WTC11 (cell line): Measurements from ENCODE around the gene MYO5B. TPM values are rescaled to one million over a fixed set of nuclear protein-coding genes. Genes with fewer than 3 reads are reported as not detected.

Source experiments
- ATAC-seq: fragments of 200-7000 bp; cut with Tn5 transposase; 2 replicates; pipeline ENCODE4 v1.10.0; 2021; ENCODE audit warnings: mild to moderate bottlenecking, moderate library complexity
- CTCF ChIA-PET: fragments of 300-600 bp; sonication (Branson Sonifier 250); formaldehyde crosslinking; loops from one replicate; lab custom pipeline; 2021; ENCODE audit warnings: antibody characterized with exemption; lab: Charles Lee
- POLR2A ChIA-PET: fragments of 350-600 bp; sonication (Branson Sonifier 250); formaldehyde crosslinking; loops from one replicate; lab custom pipeline; 2021; ENCODE audit warnings: antibody characterized with exemption; lab: Charles Lee
- DNase-seq: peaks from one replicate; pipeline ENCODE4 v3.0.0; 2021; ENCODE audit warnings: low spot score
- H3K27ac Mint-ChIP-seq: 2 replicates; pipeline ENCODE4 v1.8.0; 2021; ENCODE audit warnings: mixed read lengths
- H3K27me3 Mint-ChIP-seq: 2 replicates; pipeline ENCODE4 v1.8.0; 2021; ENCODE audit warnings: low read depth, mild to moderate bottlenecking, moderate library complexity, mixed read lengths
- H3K36me3 Mint-ChIP-seq: 2 replicates; pipeline ENCODE4 v1.8.0; 2021; ENCODE audit warnings: mixed read lengths
- H3K4me1 Mint-ChIP-seq: 2 replicates; pipeline ENCODE4 v1.8.0; 2022; ENCODE audit warnings: mixed read lengths
- H3K4me3 Mint-ChIP-seq: 2 replicates; pipeline ENCODE4 v1.8.0; 2021; ENCODE audit warnings: mild to moderate bottlenecking, moderate library complexity, mixed read lengths
- H3K9me3 Mint-ChIP-seq: 2 replicates; pipeline ENCODE4 v1.8.0; 2021; ENCODE audit warnings: mixed read lengths
- CREB1 ChIP-seq: sonication (generic); formaldehyde crosslinking; IDR thresholded peaks from 2 replicates; pipeline ENCODE4 v1.8.0; 2023; ENCODE audit warnings: mild to moderate bottlenecking, missing genetic modification reagents
- ETV6 ChIP-seq: sonication (generic); formaldehyde crosslinking; IDR thresholded peaks from 2 replicates; pipeline ENCODE4 v1.8.1; 2022; ENCODE audit warnings: mild to moderate bottlenecking, missing genetic modification reagents
- FOXK1 ChIP-seq: sonication (generic); formaldehyde crosslinking; IDR thresholded peaks from 2 replicates; pipeline ENCODE4 v1.8.0; 2022; ENCODE audit warnings: mild to moderate bottlenecking, moderate library complexity, missing genetic modification reagents
- JUN ChIP-seq: sonication (generic); formaldehyde crosslinking; IDR thresholded peaks from 2 replicates; pipeline ENCODE4 v1.8.0; 2023; ENCODE audit warnings: mild to moderate bottlenecking, missing genetic modification reagents
- KAT7 ChIP-seq: sonication (generic); formaldehyde crosslinking; IDR thresholded peaks from 2 replicates; pipeline ENCODE4 v1.8.1; 2023; ENCODE audit warnings: missing genetic modification reagents, mild to moderate bottlenecking, borderline replicate concordance
- NFE2L1 ChIP-seq: sonication (generic); formaldehyde crosslinking; IDR thresholded peaks from 2 replicates; pipeline ENCODE4 v1.8.1; 2023; ENCODE audit warnings: missing genetic modification reagents
- NR2C2 ChIP-seq: sonication (generic); formaldehyde crosslinking; IDR thresholded peaks from 2 replicates; pipeline ENCODE4 v1.8.0; 2022; ENCODE audit warnings: mild to moderate bottlenecking, missing genetic modification reagents
- ZNF219 ChIP-seq: sonication (generic); formaldehyde crosslinking; IDR thresholded peaks from 2 replicates; pipeline ENCODE4 v1.8.0; 2023; ENCODE audit warnings: missing genetic modification reagents, mild to moderate bottlenecking, borderline replicate concordance
- ZNF232 ChIP-seq: sonication (generic); formaldehyde crosslinking; IDR thresholded peaks from 2 replicates; pipeline ENCODE4 v1.8.0; 2022; ENCODE audit warnings: mild to moderate bottlenecking, missing genetic modification reagents
- ZNF263 ChIP-seq: sonication (generic); formaldehyde crosslinking; IDR thresholded peaks from 2 replicates; pipeline ENCODE4 v1.8.1; 2022; ENCODE audit warnings: low read depth, mild to moderate bottlenecking, moderate library complexity, missing genetic modification reagents
- total RNA-seq: library from RNA; stranded (reverse); gene quantifications from 3 replicates; pipeline ENCODE4 v1.2.3, GENCODE V29; 2021
- TF ChIP-seq, protein P1 (sequence below): sonication (generic); formaldehyde crosslinking; IDR thresholded peaks from 2 replicates; pipeline ENCODE4 v1.8.0; 2023; ENCODE audit warnings: missing genetic modification reagents
- TF ChIP-seq, protein P2 (sequence below): sonication (generic); formaldehyde crosslinking; IDR thresholded peaks from 2 replicates; pipeline ENCODE4 v1.8.0; 2022; ENCODE audit warnings: mild to moderate bottlenecking, missing genetic modification reagents
- TF ChIP-seq, protein P3 (sequence below): fragments of 250-450 bp; sonication (Bioruptor Pico); IDR thresholded peaks from 2 replicates; pipeline ENCODE4 v2.1.2; 2022; ENCODE audit warnings: mild to moderate bottlenecking, moderate library complexity
- TF ChIP-seq, protein P4 (sequence below): fragments of 250-450 bp; sonication (Bioruptor Pico); IDR thresholded peaks from 2 replicates; pipeline ENCODE4 v1.9.0; 2021; ENCODE audit warnings: moderate library complexity, mild to moderate bottlenecking, inconsistent platforms, borderline replicate concordance
- TF ChIP-seq, protein P5 (sequence below): sonication (generic); formaldehyde crosslinking; IDR thresholded peaks from 2 replicates; pipeline ENCODE4 v1.8.1; 2023; ENCODE audit warnings: mild to moderate bottlenecking, missing genetic modification reagents
- TF ChIP-seq, protein P6 (sequence below): sonication (generic); formaldehyde crosslinking; IDR thresholded peaks from 2 replicates; pipeline ENCODE4 v1.8.1; 2022; ENCODE audit warnings: mild to moderate bottlenecking, missing genetic modification reagents, moderate library complexity, borderline replicate concordance
- TF ChIP-seq, protein P7 (sequence below): sonication (generic); formaldehyde crosslinking; IDR thresholded peaks from 2 replicates; pipeline ENCODE4 v1.8.1; 2023; ENCODE audit warnings: mild to moderate bottlenecking, missing genetic modification reagents, moderate library complexity
- TF ChIP-seq, protein P8 (sequence below): fragments of 250-450 bp; sonication (Bioruptor Pico); IDR thresholded peaks from 2 replicates; pipeline ENCODE4 v1.8.0; 2021; ENCODE audit warnings: mild to moderate bottlenecking

MYO5B gene
- total RNA-seq, 1 experiment from 2014 or later, result 8.7 TPM

DNA sequence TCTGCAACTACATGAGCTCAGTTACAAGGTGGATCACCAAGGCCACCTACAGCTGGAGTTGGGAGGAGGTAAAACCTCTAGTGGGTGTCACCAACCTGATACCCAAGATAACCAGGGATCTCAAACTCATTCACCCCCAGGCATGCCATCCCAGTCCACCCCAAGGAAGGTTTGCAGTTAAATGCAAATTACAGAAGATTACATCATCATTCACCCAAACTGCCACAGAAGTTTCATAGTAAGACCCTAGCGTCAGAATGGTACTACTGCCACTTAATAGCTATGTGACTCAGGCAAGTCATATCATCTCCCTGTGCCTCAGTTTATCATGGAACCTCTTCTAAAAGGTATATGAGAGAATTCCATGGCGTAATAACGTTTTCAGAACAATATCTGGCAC, 111.2 kb downstream of the MYO5B start:
- ATAC-seq (no peak), DNase-seq (no peak)
- Mint-ChIP-seq H3K36me3 (no peaks in the 10 kb centered on the region), H3K4me1 (no peaks in the 10 kb centered on the region), H3K4me3 (no peak overlapping the region), H3K27ac (no peak overlapping the region), H3K27me3 (no peaks in the 10 kb centered on the region), H3K9me3 (no peaks in the 10 kb centered on the region)
- ChIA-PET CTCF (no interaction called here), POLR2A (no interaction called here)
- TF ChIP-seq, protein P1, sequence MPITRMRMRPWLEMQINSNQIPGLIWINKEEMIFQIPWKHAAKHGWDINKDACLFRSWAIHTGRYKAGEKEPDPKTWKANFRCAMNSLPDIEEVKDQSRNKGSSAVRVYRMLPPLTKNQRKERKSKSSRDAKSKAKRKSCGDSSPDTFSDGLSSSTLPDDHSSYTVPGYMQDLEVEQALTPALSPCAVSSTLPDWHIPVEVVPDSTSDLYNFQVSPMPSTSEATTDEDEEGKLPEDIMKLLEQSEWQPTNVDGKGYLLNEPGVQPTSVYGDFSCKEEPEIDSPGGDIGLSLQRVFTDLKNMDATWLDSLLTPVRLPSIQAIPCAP (CRISPR knock-in tag), result no peak
- TF ChIP-seq, protein P2, sequence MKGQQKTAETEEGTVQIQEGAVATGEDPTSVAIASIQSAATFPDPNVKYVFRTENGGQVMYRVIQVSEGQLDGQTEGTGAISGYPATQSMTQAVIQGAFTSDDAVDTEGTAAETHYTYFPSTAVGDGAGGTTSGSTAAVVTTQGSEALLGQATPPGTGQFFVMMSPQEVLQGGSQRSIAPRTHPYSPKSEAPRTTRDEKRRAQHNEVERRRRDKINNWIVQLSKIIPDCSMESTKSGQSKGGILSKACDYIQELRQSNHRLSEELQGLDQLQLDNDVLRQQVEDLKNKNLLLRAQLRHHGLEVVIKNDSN (CRISPR knock-in tag), result no peak
- TF ChIP-seq, protein P3, sequence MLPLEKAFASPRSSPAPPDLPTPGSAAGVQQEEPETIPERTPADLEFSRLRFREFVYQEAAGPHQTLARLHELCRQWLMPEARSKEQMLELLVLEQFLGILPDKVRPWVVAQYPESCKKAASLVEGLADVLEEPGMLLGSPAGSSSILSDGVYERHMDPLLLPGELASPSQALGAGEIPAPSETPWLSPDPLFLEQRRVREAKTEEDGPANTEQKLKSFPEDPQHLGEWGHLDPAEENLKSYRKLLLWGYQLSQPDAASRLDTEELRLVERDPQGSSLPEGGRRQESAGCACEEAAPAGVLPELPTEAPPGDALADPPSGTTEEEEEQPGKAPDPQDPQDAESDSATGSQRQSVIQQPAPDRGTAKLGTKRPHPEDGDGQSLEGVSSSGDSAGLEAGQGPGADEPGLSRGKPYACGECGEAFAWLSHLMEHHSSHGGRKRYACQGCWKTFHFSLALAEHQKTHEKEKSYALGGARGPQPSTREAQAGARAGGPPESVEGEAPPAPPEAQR (CRISPR knock-in tag), result no peak
- TF ChIP-seq, protein P4, sequence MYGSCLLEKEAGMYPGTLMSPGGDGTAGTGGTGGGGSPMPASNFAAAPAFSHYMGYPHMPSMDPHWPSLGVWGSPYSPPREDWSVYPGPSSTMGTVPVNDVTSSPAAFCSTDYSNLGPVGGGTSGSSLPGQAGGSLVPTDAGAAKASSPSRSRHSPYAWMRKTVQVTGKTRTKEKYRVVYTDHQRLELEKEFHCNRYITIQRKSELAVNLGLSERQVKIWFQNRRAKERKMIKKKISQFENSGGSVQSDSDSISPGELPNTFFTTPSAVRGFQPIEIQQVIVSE (CRISPR knock-in tag), result no peak
- TF ChIP-seq ZNF219 (CRISPR knock-in tag) (no peak), NFE2L1 (CRISPR knock-in tag) (no peak), ZNF263 (CRISPR knock-in tag) (no peak), CREB1 (CRISPR knock-in tag) (no peak), FOXK1 (CRISPR knock-in tag) (no peak), ETV6 (CRISPR knock-in tag) (no peak), ZNF232 (CRISPR knock-in tag) (no peak), JUN (CRISPR knock-in tag) (no peak), KAT7 (CRISPR knock-in tag) (no peak), NR2C2 (no peak)
- TF ChIP-seq, protein P5, sequence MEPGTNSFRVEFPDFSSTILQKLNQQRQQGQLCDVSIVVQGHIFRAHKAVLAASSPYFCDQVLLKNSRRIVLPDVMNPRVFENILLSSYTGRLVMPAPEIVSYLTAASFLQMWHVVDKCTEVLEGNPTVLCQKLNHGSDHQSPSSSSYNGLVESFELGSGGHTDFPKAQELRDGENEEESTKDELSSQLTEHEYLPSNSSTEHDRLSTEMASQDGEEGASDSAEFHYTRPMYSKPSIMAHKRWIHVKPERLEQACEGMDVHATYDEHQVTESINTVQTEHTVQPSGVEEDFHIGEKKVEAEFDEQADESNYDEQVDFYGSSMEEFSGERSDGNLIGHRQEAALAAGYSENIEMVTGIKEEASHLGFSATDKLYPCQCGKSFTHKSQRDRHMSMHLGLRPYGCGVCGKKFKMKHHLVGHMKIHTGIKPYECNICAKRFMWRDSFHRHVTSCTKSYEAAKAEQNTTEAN (CRISPR knock-in tag), result no peak
- TF ChIP-seq, protein P6, sequence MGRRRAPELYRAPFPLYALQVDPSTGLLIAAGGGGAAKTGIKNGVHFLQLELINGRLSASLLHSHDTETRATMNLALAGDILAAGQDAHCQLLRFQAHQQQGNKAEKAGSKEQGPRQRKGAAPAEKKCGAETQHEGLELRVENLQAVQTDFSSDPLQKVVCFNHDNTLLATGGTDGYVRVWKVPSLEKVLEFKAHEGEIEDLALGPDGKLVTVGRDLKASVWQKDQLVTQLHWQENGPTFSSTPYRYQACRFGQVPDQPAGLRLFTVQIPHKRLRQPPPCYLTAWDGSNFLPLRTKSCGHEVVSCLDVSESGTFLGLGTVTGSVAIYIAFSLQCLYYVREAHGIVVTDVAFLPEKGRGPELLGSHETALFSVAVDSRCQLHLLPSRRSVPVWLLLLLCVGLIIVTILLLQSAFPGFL (CRISPR knock-in tag), result no peak
- TF ChIP-seq, protein P7, sequence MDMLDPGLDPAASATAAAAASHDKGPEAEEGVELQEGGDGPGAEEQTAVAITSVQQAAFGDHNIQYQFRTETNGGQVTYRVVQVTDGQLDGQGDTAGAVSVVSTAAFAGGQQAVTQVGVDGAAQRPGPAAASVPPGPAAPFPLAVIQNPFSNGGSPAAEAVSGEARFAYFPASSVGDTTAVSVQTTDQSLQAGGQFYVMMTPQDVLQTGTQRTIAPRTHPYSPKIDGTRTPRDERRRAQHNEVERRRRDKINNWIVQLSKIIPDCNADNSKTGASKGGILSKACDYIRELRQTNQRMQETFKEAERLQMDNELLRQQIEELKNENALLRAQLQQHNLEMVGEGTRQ (CRISPR knock-in tag), result no peak
- TF ChIP-seq, protein P8, sequence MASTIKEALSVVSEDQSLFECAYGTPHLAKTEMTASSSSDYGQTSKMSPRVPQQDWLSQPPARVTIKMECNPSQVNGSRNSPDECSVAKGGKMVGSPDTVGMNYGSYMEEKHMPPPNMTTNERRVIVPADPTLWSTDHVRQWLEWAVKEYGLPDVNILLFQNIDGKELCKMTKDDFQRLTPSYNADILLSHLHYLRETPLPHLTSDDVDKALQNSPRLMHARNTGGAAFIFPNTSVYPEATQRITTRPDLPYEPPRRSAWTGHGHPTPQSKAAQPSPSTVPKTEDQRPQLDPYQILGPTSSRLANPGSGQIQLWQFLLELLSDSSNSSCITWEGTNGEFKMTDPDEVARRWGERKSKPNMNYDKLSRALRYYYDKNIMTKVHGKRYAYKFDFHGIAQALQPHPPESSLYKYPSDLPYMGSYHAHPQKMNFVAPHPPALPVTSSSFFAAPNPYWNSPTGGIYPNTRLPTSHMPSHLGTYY (CRISPR knock-in tag), result no peak
